HCT116 (cell line): ENCODE data around the gene AVL9. TPM values are rescaled to one million over a fixed set of nuclear protein-coding genes. Genes with fewer than 3 reads are reported as not detected.

Experiments used
- ATAC-seq: fragments of 200-7000 bp; cut with Tn5 transposase; 2 replicates; pipeline ENCODE4 v1.9.1; 2020; ENCODE audit warnings: mild to moderate bottlenecking, moderate library complexity
- BruUV-seq: library from RNA; stranded (reverse); fragments of 400-500 nt; replicated peaks from 2 replicates; lab custom pipeline; 2021; lab: Mats Ljungman, UMichigan
- CTCF ChIA-PET: fragments of 300-600 bp; sonication (Branson Sonifier 250); formaldehyde crosslinking; loops from one replicate; lab custom pipeline; 2021; ENCODE audit warnings: antibody characterized with exemption; lab: Charles Lee
- POLR2A ChIA-PET: fragments of 300-600, 350-600 bp; sonication (Branson Sonifier 250); formaldehyde crosslinking; loops from one replicate; lab custom pipeline; 2021; ENCODE audit warnings: antibody characterized with exemption; lab: Charles Lee
- RAD21 ChIA-PET, 2 experiments: fragments of 300-600 bp; sonication (Branson Sonifier 250); formaldehyde crosslinking; loops; one replicate each; lab custom pipeline; 2023; ENCODE audit warnings: low total read pairs in 2 of 2; ENCODE audit not compliant: uncharacterized antibody in 2 of 2, unreplicated experiment in 2 of 2, low non-redundant PET in 1 of 2; lab: Charles Lee
- DNase-seq: peaks from one replicate; pipeline ENCODE4 v3.0.0-alpha.2; 2010; ENCODE audit warnings: low read depth, low spot score
- H2AFZ ChIP-seq: fragments of 200-600 bp; shearing (Covaris generic), sonication (generic); 2 replicates; pipeline ENCODE4 v1.6.1; 2017; ENCODE audit warnings: low read depth, mixed run types, mixed read lengths, antibody characterized with exemption, low read length; ENCODE audit not compliant: poor library complexity, severe bottlenecking
- H3K27ac ChIP-seq: 2 replicates; pipeline ENCODE4 v1.5.1; 2012; ENCODE audit warnings: low read depth, low read length
- H3K27me3 ChIP-seq: fragments of 200-600 bp; sonication (generic); 2 replicates; pipeline ENCODE4 v1.6.1; 2016; ENCODE audit warnings: mixed run types, low read length, mixed read lengths; ENCODE audit not compliant: insufficient read depth
- H3K36me3 ChIP-seq, 2 experiments: fragments of 200-500 bp in 1 of 2; fragments of 200-600 bp in 1 of 2; sonication (Bioruptor generic) in 1 of 2; sonication (generic) in 1 of 2; 2 replicates each; pipeline versions ENCODE4 v1.5.1 to v1.6.1; 2014 to 2016; ENCODE audit warnings: low read length in 2 of 2, inconsistent platforms in 1 of 2, mixed read lengths in 1 of 2, mixed run types in 1 of 2; ENCODE audit not compliant: insufficient read depth in 2 of 2, control insufficient read depth in 1 of 2
- H3K4me1 ChIP-seq, 2 experiments: fragments of 200-600 bp in 1 of 2; sonication (generic) in 1 of 2; 2 replicates each; pipeline versions ENCODE4 v1.5.1 to v1.6.1; 2012 to 2017; ENCODE audit warnings: low read length in 2 of 2, inconsistent platforms in 1 of 2, mild to moderate bottlenecking in 1 of 2, mixed read lengths in 1 of 2, mixed run types in 1 of 2, moderate library complexity in 1 of 2; ENCODE audit not compliant: insufficient read depth in 2 of 2, control insufficient read depth in 1 of 2
- H3K4me2 ChIP-seq: fragments of 200-600 bp; sonication (generic); 2 replicates; pipeline ENCODE4 v1.6.1; 2017; ENCODE audit warnings: mixed run types, low read length, mixed read lengths
- H3K4me3 ChIP-seq, 2 experiments: fragments of 200-600 bp in 1 of 2; sonication (generic) in 1 of 2; replicated peaks in 1 of 2; 2 replicates each; pipeline ENCODE4 v1.5.1; 2011 to 2016; ENCODE audit warnings: low read length in 2 of 2, control low read depth in 1 of 2, low read depth in 1 of 2, mild to moderate bottlenecking in 1 of 2, mixed read lengths in 1 of 2, mixed run types in 1 of 2
- H3K79me2 ChIP-seq: fragments of 200-600 bp; sonication (generic); 2 replicates; pipeline ENCODE4 v1.6.1; 2017; ENCODE audit warnings: mild to moderate bottlenecking, mixed run types, low read length, moderate library complexity, mixed read lengths; ENCODE audit not compliant: insufficient read depth
- H3K9ac ChIP-seq: fragments of 200-600 bp; sonication (generic); 2 replicates; pipeline ENCODE4 v1.6.1; 2016; ENCODE audit warnings: low read length, mixed read lengths
- H3K9me2 ChIP-seq: fragments of 200-600 bp; sonication (generic), shearing (Covaris generic); 2 replicates; pipeline ENCODE4 v1.6.1; 2017; ENCODE audit warnings: mixed run types, mild to moderate bottlenecking, moderate library complexity; ENCODE audit not compliant: insufficient read depth
- H3K9me3 ChIP-seq, 2 experiments: fragments of 200-500 bp in 1 of 2; fragments of 200-600 bp in 1 of 2; sonication (Bioruptor generic) in 1 of 2; sonication (generic) in 1 of 2; 2 replicates each; pipeline ENCODE4 v1.6.1; 2014 to 2017; ENCODE audit warnings: low read length in 2 of 2, mixed read lengths in 2 of 2, inconsistent platforms in 1 of 2, low read depth in 1 of 2, mild to moderate bottlenecking in 1 of 2, mixed run types in 1 of 2, moderate library complexity in 1 of 2; ENCODE audit not compliant: control insufficient read depth in 1 of 2, insufficient read depth in 1 of 2
- H4K20me1 ChIP-seq: fragments of 200-600 bp; sonication (generic), shearing (Covaris generic); 2 replicates; pipeline ENCODE4 v1.6.1; 2017; ENCODE audit warnings: mixed run types, mild to moderate bottlenecking, moderate library complexity; ENCODE audit not compliant: insufficient read depth
- EGR1 ChIP-seq: IDR thresholded peaks from 2 replicates; pipeline ENCODE4 v1.6.1; 2012; ENCODE audit warnings: low read depth
- FOSL1 ChIP-seq: IDR thresholded peaks from 2 replicates; pipeline ENCODE4 v1.6.1; 2012; ENCODE audit warnings: low read depth
- POLR2A ChIP-seq: IDR thresholded peaks from 2 replicates; pipeline ENCODE4 v1.7.0; 2011; ENCODE audit warnings: borderline replicate concordance; ENCODE audit not compliant: insufficient read depth, insufficient read length; ENCODE audit errors: extremely low read depth
- POLR2AphosphoS5 ChIP-seq: IDR thresholded peaks from 2 replicates; pipeline ENCODE4 v1.6.1; 2011; ENCODE audit warnings: mild to moderate bottlenecking, low read depth, low read length, moderate library complexity
- SRF ChIP-seq: IDR thresholded peaks from 2 replicates; pipeline ENCODE4 v1.6.1; 2012; ENCODE audit warnings: low read depth
- YY1 ChIP-seq: IDR thresholded peaks from 2 replicates; pipeline ENCODE4 v1.6.1; 2011; ENCODE audit warnings: low read length, low read depth, moderate library complexity, mild to moderate bottlenecking; ENCODE audit not compliant: insufficient replicate concordance; ENCODE audit errors: extremely low read depth
- ZFX ChIP-seq: fragments of 450-650 bp; IDR thresholded peaks from 2 replicates; pipeline ENCODE4 v1.6.1; 2017
- ZNF274 ChIP-seq: fragments of 200-500 bp; sonication (Bioruptor generic); IDR thresholded peaks from 2 replicates; pipeline ENCODE4 v1.6.1; 2014; ENCODE audit warnings: mild to moderate bottlenecking, low read depth, low read length, inconsistent platforms
- intact Hi-C: fragments of 100-400 bp; cut with micrococcal nuclease; formaldehyde crosslinking; loops from 2 replicates; pipeline ENCODE4 v1.10.0; 2022
- total RNA-seq: library from RNA; stranded (reverse); gene quantifications from one replicate; pipeline ENCODE4 v1.2.1, GENCODE V29; 2021; ENCODE audit not compliant: unreplicated experiment
- TF ChIP-seq, protein P1 (sequence below): IDR thresholded peaks from 2 replicates; pipeline ENCODE4 v1.6.1; 2012; ENCODE audit warnings: low read depth
- TF ChIP-seq, protein P2 (sequence below): IDR thresholded peaks from 2 replicates; pipeline ENCODE4 v1.6.1; 2011; ENCODE audit warnings: mild to moderate bottlenecking, low read length, moderate library complexity; ENCODE audit not compliant: insufficient replicate concordance; ENCODE audit errors: extremely low read depth
- TF ChIP-seq, protein P3 (sequence below), 3 experiments: fragments of 200-600 bp in 1 of 3; sonication (generic) in 1 of 3; IDR thresholded peaks in 2 of 3; conservative IDR thresholded peaks in 1 of 3; 2 replicates each; pipeline ENCODE4 v1.5.1; 2012 to 2017; ENCODE audit warnings: low read depth in 2 of 3, low read length in 2 of 3, antibody characterized with exemption in 1 of 3, borderline replicate concordance in 1 of 3, control low read depth in 1 of 3, mild to moderate bottlenecking in 1 of 3, mixed read lengths in 1 of 3, mixed run types in 1 of 3, moderate library complexity in 1 of 3; ENCODE audit not compliant: insufficient read depth in 1 of 3

AVL9 gene
- total RNA-seq, 1 experiment from 2014 or later = 89.0 TPM

DNA sequence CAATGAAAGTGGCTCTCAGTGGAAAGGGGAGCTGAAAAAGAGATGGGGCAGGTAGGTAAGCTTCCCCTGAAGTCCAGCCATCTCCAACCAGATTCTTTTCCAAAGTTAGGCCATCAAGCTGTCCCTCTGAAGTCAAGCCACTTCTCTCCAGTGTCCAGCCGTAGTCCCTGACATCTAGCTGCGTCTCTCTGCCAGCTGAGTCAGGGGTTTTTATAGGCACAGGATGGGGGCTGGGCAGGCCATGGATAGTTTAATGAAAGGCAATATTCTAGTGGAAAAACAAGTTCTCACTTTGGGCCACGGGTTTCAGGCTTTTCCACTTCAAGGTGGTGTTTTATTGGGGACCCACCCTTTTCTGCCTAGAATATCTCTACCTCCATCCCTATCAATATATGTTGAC, 36.8 kb downstream of the AVL9 start:
- H3K9me3 ChIP-seq = no peaks in the 10 kb centered on the region
- POLR2A ChIA-PET = interaction anchor here (0.6 kb wide), 1 partner anchor 94 kb away, joined by 3 read pairs; no protein-coding TSS in a partner anchor
- no TSS peak for BruUV-seq
- peaks cover 10 to 15% of the 10 kb centered on the region in 2 experiments for H3K4me1 ChIP-seq
- H3K27ac ChIP-seq = no peak overlapping the region
- no peak overlapping the region for H3K4me2 ChIP-seq
- no peak overlapping the region for H3K9ac ChIP-seq
- H3K79me2 ChIP-seq = peaks cover 33% of the 10 kb centered on the region
- H2AFZ ChIP-seq = no peak overlapping the region
- no peak for DNase-seq
- intact Hi-C loops = no loop called here
- 0 out of 2 replicates have a peak, but pooled peaks cover 11% of the 10 kb centered on the region for H4K20me1 ChIP-seq
- RAD21 ChIA-PET = no interaction called here
- no peaks in the 10 kb centered on the region for H3K27me3 ChIP-seq
- TF ChIP-seq, protein P1, sequence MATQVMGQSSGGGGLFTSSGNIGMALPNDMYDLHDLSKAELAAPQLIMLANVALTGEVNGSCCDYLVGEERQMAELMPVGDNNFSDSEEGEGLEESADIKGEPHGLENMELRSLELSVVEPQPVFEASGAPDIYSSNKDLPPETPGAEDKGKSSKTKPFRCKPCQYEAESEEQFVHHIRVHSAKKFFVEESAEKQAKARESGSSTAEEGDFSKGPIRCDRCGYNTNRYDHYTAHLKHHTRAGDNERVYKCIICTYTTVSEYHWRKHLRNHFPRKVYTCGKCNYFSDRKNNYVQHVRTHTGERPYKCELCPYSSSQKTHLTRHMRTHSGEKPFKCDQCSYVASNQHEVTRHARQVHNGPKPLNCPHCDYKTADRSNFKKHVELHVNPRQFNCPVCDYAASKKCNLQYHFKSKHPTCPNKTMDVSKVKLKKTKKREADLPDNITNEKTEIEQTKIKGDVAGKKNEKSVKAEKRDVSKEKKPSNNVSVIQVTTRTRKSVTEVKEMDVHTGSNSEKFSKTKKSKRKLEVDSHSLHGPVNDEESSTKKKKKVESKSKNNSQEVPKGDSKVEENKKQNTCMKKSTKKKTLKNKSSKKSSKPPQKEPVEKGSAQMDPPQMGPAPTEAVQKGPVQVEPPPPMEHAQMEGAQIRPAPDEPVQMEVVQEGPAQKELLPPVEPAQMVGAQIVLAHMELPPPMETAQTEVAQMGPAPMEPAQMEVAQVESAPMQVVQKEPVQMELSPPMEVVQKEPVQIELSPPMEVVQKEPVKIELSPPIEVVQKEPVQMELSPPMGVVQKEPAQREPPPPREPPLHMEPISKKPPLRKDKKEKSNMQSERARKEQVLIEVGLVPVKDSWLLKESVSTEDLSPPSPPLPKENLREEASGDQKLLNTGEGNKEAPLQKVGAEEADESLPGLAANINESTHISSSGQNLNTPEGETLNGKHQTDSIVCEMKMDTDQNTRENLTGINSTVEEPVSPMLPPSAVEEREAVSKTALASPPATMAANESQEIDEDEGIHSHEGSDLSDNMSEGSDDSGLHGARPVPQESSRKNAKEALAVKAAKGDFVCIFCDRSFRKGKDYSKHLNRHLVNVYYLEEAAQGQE = no peak
- TF ChIP-seq EGR1 = no peak
- no peak for TF ChIP-seq POLR2A
- TF ChIP-seq ZFX = no peak
- CTCF ChIA-PET = no interaction called here
- H3K4me3 ChIP-seq = no peak overlapping the region
- no peaks in the 10 kb centered on the region for H3K36me3 ChIP-seq
- H3K9me2 ChIP-seq = no peaks in the 10 kb centered on the region
- no peak for ATAC-seq

DNA sequence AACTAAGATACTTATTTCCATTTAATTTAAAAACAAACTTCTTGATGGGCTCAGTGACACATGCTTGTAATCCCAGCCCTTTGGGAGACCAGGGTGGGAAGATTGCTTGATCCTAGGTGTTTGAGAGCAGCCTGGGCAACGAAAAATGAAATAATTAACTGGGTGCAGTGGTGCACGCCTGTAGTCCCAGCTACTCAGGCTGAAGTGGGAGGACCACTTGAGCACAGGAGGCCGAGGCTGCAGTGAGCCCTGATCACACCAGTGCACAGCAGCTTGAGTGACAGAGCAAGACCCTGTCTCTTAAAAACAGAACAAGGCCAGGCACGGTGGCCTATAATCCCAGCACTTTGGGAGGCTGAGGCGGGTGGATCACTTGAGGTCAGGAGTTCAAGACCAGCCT, 37.4 kb downstream of the AVL9 start:
- peaks cover 35% of the 10 kb centered on the region for H3K79me2 ChIP-seq
- CTCF ChIA-PET = no interaction called here
- DNase-seq = no peak
- TF ChIP-seq EGR1 = no peak
- no peak for TF ChIP-seq POLR2A
- TF ChIP-seq ZNF274 = no peak
- TF ChIP-seq YY1 = no peak
- no peak for TF ChIP-seq SRF
- no peak for TF ChIP-seq FOSL1
- TF ChIP-seq POLR2AphosphoS5 = no peak
- TF ChIP-seq, protein P2, sequence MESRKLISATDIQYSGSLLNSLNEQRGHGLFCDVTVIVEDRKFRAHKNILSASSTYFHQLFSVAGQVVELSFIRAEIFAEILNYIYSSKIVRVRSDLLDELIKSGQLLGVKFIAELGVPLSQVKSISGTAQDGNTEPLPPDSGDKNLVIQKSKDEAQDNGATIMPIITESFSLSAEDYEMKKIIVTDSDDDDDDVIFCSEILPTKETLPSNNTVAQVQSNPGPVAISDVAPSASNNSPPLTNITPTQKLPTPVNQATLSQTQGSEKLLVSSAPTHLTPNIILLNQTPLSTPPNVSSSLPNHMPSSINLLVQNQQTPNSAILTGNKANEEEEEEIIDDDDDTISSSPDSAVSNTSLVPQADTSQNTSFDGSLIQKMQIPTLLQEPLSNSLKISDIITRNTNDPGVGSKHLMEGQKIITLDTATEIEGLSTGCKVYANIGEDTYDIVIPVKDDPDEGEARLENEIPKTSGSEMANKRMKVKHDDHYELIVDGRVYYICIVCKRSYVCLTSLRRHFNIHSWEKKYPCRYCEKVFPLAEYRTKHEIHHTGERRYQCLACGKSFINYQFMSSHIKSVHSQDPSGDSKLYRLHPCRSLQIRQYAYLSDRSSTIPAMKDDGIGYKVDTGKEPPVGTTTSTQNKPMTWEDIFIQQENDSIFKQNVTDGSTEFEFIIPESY = no peak
- TF ChIP-seq, protein P3, sequence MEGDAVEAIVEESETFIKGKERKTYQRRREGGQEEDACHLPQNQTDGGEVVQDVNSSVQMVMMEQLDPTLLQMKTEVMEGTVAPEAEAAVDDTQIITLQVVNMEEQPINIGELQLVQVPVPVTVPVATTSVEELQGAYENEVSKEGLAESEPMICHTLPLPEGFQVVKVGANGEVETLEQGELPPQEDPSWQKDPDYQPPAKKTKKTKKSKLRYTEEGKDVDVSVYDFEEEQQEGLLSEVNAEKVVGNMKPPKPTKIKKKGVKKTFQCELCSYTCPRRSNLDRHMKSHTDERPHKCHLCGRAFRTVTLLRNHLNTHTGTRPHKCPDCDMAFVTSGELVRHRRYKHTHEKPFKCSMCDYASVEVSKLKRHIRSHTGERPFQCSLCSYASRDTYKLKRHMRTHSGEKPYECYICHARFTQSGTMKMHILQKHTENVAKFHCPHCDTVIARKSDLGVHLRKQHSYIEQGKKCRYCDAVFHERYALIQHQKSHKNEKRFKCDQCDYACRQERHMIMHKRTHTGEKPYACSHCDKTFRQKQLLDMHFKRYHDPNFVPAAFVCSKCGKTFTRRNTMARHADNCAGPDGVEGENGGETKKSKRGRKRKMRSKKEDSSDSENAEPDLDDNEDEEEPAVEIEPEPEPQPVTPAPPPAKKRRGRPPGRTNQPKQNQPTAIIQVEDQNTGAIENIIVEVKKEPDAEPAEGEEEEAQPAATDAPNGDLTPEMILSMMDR (IDR thresholded peaks at IDR 0.05 in 2 of 3, conservative IDR thresholded peaks at IDR 0.05 in 1 of 3; ENCODE audit: borderline replicate concordance in 1 of 3, insufficient read depth in 1 of 3, low read depth in 2 of 3, low read length in 2 of 3) = no peak

More for the DNA sequence above, 37.4 kb downstream of the AVL9 start:
- Histone ChIP-seq H3K9ac (no peak overlapping the region), H3K27me3 (no peaks in the 10 kb centered on the region), H3K27ac (no peak overlapping the region), H3K4me1 (peaks cover 11 to 15% of the 10 kb centered on the region in 2 experiments), H3K9me3 (no peaks in the 10 kb centered on the region), H4K20me1 (0 out of 2 replicates have a peak, but pooled peaks cover 11% of the 10 kb centered on the region), H3K36me3 (no peaks in the 10 kb centered on the region), H3K4me2 (no peak overlapping the region), H3K9me2 (no peaks in the 10 kb centered on the region), H2AFZ (no peak overlapping the region), H3K4me3 (no peak overlapping the region)
- POLR2A ChIA-PET = interaction anchor here (0.6 kb wide), 1 partner anchor 94 kb away, joined by 3 read pairs; no protein-coding TSS in a partner anchor
- ATAC-seq = no peak
- BruUV-seq = no TSS peak
- intact Hi-C loops = no loop called here
- RAD21 ChIA-PET = no interaction called here
